Body of pancreas (tissue), 4 donors: ENCODE measurements around the gene CISH. TPM values are rescaled to one million over a fixed set of nuclear protein-coding genes. Genes with fewer than 3 reads are reported as not detected.

Experiments used
- ATAC-seq: fragments of 150-250 bp; one replicate; pipeline ENCODE4 v1.9.1; 2016
- DNase-seq, 4 donors: peaks; one replicate each; pipeline ENCODE4 v3.0.0-alpha.2; 2019
- H3K27ac ChIP-seq, 4 donors: fragments of 200-600 bp; sonication (generic); 1 replicate in 3 of 4; 2 replicates in 1 of 4; pipeline versions ENCODE4 v1.5.1 to v1.6.1; 2016 to 2019; ENCODE audit warnings: mild to moderate bottlenecking in 1 of 4, mixed read lengths in 1 of 4, moderate library complexity in 1 of 4
- H3K27me3 ChIP-seq, 2 donors: fragments of 200-600 bp; sonication (generic); one replicate each; pipeline ENCODE4 v1.6.0; 2016; ENCODE audit warnings: mild to moderate bottlenecking in 1 of 2
- H3K36me3 ChIP-seq, 2 donors: fragments of 200-600 bp; sonication (generic); replicated peaks in 1 of 2; 2 replicates each; pipeline ENCODE4 v1.5.1; 2016; ENCODE audit warnings: low read depth in 2 of 2; ENCODE audit not compliant: insufficient read depth in 1 of 2
- H3K4me1 ChIP-seq: fragments of 200-600 bp; sonication (generic); one replicate; pipeline ENCODE4 v1.6.0; 2016
- H3K4me3 ChIP-seq, 2 donors: fragments of 200-600 bp; sonication (generic); 1 replicate in 1 of 2; 2 replicates in 1 of 2; pipeline ENCODE4 v1.5.1; 2016 to 2019
- H3K9me3 ChIP-seq, 3 donors: fragments of 200-600 bp; sonication (generic); 1 replicate in 2 of 3; 2 replicates in 1 of 3; pipeline ENCODE4 v1.5.1; 2016
- POLR2A ChIP-seq, 3 donors: fragments of 450-650 bp; IDR thresholded peaks; one replicate each; pipeline ENCODE4 v1.6.1; 2016; ENCODE audit warnings: antibody characterized with exemption in 3 of 3, mild to moderate bottlenecking in 2 of 3
- WGBS, 2 donors: methylation state at CpG; one replicate each; pipeline ENCODE4 v1.1.5; 2017; 5-methylcytosine and 5-hydroxymethylcytosine counted together
- intact Hi-C: fragments of 100-400 bp; cut with DNase I; formaldehyde crosslinking; loops from one replicate; pipeline ENCODE4 v1.15.1; 2023
- total RNA-seq, 2 donors: library from RNA; depleted of rRNA; stranded (reverse); fragments of >200 nt; gene quantifications; one replicate each; pipeline ENCODE4 v1.1.0, GENCODE V29; 2016
- TF ChIP-seq, protein P1 (sequence below), 7 experiments: fragments of 450-650 bp in 4 of 7; fragments of 200-600 bp in 3 of 7; sonication (generic) in 3 of 7; IDR thresholded peaks; one replicate each; pipeline ENCODE4 v1.5.1; 2016 to 2019; ENCODE audit warnings: antibody characterized with exemption in 7 of 7

The CISH gene
- total RNA-seq, 2 donors from 2014 or later: 4.9 to 19.8 TPM

DNA sequence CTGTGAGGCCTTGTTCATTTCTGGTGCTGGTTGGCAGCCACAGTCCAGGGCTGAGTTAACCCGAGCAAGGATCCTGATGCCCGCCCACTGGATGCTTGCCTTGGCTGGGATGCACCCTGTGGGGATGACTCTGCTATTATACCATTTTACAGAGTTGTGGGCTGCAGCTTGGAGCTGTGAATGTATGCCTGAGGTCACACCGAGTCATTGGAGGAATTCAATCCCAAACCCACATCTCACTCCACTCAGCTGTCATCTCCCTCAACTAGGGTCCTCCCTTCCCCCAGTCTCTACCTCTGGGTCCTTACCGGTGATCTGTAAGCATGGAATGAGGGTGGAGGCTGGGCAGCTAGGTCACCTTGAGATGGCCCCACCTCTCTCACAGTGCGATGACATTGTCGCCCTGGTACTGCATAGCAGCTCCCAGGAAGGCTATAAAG, 27.5 kb upstream of the CISH start:
- H3K36me3 ChIP-seq: peaks cover 0 to 9% of the 10 kb centered on the region in 2 donors
- no peak for DNase-seq
- 87 to 94% methylated on average over 4 to 6 of the region's 6 CpGs for WGBS, 2 donors
- no peaks in the 10 kb centered on the region for H3K9me3 ChIP-seq
- H3K27ac ChIP-seq: no peak overlapping the region
- no peak overlapping the region for H3K4me3 ChIP-seq
- H3K27me3 ChIP-seq: no peaks in the 10 kb centered on the region
- intact Hi-C loops: loop anchor here (10.0 kb wide), 1 partner anchor 736 kb away; no protein-coding TSS in a partner anchor
- no peak for ATAC-seq
- H3K4me1 ChIP-seq: no peaks in the 10 kb centered on the region
- TF ChIP-seq, protein P1, sequence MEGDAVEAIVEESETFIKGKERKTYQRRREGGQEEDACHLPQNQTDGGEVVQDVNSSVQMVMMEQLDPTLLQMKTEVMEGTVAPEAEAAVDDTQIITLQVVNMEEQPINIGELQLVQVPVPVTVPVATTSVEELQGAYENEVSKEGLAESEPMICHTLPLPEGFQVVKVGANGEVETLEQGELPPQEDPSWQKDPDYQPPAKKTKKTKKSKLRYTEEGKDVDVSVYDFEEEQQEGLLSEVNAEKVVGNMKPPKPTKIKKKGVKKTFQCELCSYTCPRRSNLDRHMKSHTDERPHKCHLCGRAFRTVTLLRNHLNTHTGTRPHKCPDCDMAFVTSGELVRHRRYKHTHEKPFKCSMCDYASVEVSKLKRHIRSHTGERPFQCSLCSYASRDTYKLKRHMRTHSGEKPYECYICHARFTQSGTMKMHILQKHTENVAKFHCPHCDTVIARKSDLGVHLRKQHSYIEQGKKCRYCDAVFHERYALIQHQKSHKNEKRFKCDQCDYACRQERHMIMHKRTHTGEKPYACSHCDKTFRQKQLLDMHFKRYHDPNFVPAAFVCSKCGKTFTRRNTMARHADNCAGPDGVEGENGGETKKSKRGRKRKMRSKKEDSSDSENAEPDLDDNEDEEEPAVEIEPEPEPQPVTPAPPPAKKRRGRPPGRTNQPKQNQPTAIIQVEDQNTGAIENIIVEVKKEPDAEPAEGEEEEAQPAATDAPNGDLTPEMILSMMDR (IDR thresholded peaks at IDR 0.05): no peak
- TF ChIP-seq POLR2A (IDR thresholded peaks at IDR 0.05): no peak

DNA sequence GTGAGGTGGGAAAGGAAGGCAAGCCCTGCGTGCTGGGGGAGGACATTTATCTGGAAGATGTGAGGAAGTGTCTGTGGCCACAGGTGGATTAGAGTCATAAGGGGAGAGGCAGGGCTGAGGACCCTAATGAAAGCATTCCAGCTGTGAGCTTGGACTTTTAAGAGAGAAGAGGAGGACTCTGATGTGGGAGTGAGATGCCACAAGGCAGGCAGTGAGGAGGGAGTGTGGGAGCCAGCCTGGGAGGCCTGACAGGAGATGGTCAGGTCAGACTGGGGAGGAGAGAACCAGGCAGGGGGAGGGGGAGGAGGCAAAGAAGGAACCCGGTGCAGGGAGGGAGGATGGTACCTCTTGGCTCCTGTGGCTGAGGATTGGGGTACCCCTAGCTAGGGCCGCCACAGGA, 26.4 kb upstream of the CISH start:
- TF ChIP-seq, protein P1 (IDR thresholded peaks at IDR 0.05): no peak
- TF ChIP-seq POLR2A (IDR thresholded peaks at IDR 0.05): no peak
- WGBS, 2 donors: 69 to 83% methylated on average over 3 of the region's 3 CpGs
- ATAC-seq (no peak), DNase-seq (no peak)
- H3K4me3 ChIP-seq: no peak overlapping the region
- no peaks in the 10 kb centered on the region for H3K27me3 ChIP-seq
- no peak overlapping the region for H3K27ac ChIP-seq
- H3K9me3 ChIP-seq: no peaks in the 10 kb centered on the region
- no peaks in the 10 kb centered on the region for H3K4me1 ChIP-seq
- intact Hi-C loops: loop anchor here (10.0 kb wide), 1 partner anchor 737 kb away; no protein-coding TSS in a partner anchor
- H3K36me3 ChIP-seq: peaks cover 0 to 9% of the 10 kb centered on the region in 2 donors

DNA sequence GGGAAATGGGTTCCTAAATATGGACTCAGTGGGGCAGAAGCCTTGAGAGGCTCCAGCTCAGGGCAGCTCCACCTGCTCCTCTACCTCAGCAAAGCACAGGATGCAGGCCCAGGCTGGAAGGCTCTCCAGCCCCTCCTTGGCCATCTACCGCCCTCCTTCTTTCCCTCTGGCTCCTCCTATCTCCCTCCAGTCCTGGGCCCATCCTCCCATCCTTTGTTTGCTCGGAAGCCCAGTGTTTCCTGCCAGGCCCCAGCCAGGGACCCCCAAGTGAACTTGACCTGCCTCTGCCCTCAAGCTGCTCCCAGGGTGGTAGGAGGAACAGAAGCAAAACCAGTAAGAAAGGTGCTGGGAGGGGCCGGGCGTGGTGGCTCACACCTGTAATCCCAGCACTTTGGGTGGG, 25.4 kb upstream of the CISH start:
- peaks cover 0 to 9% of the 10 kb centered on the region in 2 donors for H3K36me3 ChIP-seq
- no peaks in the 10 kb centered on the region for H3K27me3 ChIP-seq
- no peak for DNase-seq
- H3K4me1 ChIP-seq: no peaks in the 10 kb centered on the region
- intact Hi-C loops: loop anchor here (10.0 kb wide), 1 partner anchor 738 kb away; no protein-coding TSS in a partner anchor
- 95 to 98% methylated on average over 4 of the region's 4 CpGs for WGBS, 2 donors
- no peak overlapping the region for H3K4me3 ChIP-seq
- no peak for ATAC-seq
- no peak overlapping the region for H3K27ac ChIP-seq
- TF ChIP-seq, protein P1 (IDR thresholded peaks at IDR 0.05): no peak
- no peak for TF ChIP-seq POLR2A (IDR thresholded peaks at IDR 0.05)
- H3K9me3 ChIP-seq: no peaks in the 10 kb centered on the region

DNA sequence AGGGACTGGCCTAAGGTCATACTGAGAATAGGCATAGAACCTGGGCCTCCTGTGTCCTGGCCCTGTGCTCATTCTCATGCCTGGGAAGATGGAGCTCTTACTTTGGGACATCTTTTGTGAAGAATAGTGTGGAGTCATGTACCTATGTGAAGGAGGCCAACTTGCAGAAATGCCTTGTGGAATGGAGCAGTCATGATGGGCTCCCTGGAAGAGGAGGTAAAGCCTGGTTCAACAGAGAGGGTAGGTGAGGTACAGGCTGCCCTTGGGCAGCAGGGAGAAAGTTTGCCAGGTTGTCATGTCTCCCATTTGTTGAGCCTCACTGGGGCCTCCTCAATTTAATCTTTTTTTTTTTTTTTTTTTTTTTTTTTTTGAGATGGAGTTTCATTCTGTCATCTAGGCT, 23.5 kb upstream of the CISH start:
- no peak overlapping the region for H3K4me3 ChIP-seq
- intact Hi-C loops: loop anchor here (10.0 kb wide), 1 partner anchor 740 kb away; no protein-coding TSS in a partner anchor
- TF ChIP-seq, protein P1 (IDR thresholded peaks at IDR 0.05): no peak
- no peak for TF ChIP-seq POLR2A (IDR thresholded peaks at IDR 0.05)
- DNase-seq: no peak
- no peak overlapping the region for H3K27ac ChIP-seq
- no peak for ATAC-seq
- no peaks in the 10 kb centered on the region for H3K36me3 ChIP-seq
- H3K27me3 ChIP-seq: no peaks in the 10 kb centered on the region
- H3K9me3 ChIP-seq: no peaks in the 10 kb centered on the region
- no peaks in the 10 kb centered on the region for H3K4me1 ChIP-seq

DNA sequence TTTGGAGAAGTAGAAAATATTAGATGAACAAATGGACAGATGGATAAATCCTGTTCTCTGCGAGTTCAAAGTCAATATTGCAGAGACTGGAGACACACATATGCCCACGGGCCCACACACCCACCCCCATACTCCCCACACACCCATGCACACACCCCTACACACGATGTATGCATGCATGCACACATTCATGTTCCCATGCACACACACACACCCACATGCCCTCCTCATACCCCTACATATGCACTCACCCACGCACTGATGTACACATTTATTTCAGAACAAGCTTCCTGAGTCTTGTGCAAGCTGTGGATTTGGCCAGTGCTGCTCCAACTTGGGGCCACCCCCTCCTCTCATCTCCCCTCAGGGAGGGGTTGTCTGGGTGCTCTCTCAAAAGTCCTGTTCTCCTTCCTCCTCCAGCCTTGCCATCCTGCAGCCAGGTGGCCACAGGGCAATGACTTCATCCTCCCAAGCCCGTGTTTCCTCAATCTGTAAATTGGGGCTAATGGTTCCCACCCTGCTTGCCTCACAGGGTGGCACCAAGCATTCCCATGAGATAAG, 21.7 kb upstream of the CISH start:
- Histone ChIP-seq H3K9me3 (no peaks in the 10 kb centered on the region), H3K4me3 (no peak overlapping the region), H3K4me1 (no peaks in the 10 kb centered on the region), H3K36me3 (no peaks in the 10 kb centered on the region), H3K27ac (no peak overlapping the region), H3K27me3 (no peaks in the 10 kb centered on the region)
- TF ChIP-seq POLR2A (IDR thresholded peaks at IDR 0.05): no peak
- TF ChIP-seq, protein P1 (IDR thresholded peaks at IDR 0.05): no peak
- WGBS, 2 donors: 69 to 70% methylated on average over 5 of the region's 5 CpGs
- ATAC-seq (no peak), DNase-seq (no peak)
- intact Hi-C loops: loop anchor here (10.0 kb wide), 1 partner anchor 741 kb away; no protein-coding TSS in a partner anchor
